Myocyte (in vitro differentiated cells): ENCODE results near the gene IDI2. TPM values are rescaled to one million over a fixed set of nuclear protein-coding genes. Genes with fewer than 3 reads are reported as not detected.
A peak's percentile ranks its signal among the peaks of the same experiment; 100 is the strongest.

Source experiments
- DNase-seq: peaks from one replicate; pipeline ENCODE4 v3.0.0-alpha.2; 2012; ENCODE audit warnings: low read depth
- total RNA-seq: library from RNA; depleted of rRNA; stranded (reverse); fragments of >200 nt; gene quantifications from 2 replicates; pipeline ENCODE4 v1.2.3, GENCODE V29; 2014

The IDI2 gene
- total RNA-seq, 1 donor from 2014 or later, result not detected

GRCh38 chr10:983971-984655 lies 41.5 kb downstream of the IDI2 start:
- no peak for DNase-seq

GRCh38 chr10:983401-983800 lies 42.3 kb downstream of the IDI2 start:
- DNase-seq, result no peak

- no peak for DNase-seq
Observed at GRCh38 chr10:980468-981093, 45.1 kb downstream of the IDI2 start.

GRCh38 chr10:978826-979421 lies 46.7 kb downstream of the IDI2 start:
- peak; percentile 13 for DNase-seq

GRCh38 chr10:976316-976715 lies 49.3 kb downstream of the IDI2 start:
- no peak for DNase-seq

- DNase-seq, result no peak
Observed at GRCh38 chr10:974785-975074, 50.9 kb downstream of the IDI2 start.

- DNase-seq, result peak; percentile 7
Observed at GRCh38 chr10:974038-974784, 51.4 kb downstream of the IDI2 start.

- DNase-seq, result no peak
Observed at GRCh38 chr10:972763-973162, 52.9 kb downstream of the IDI2 start.

GRCh38 chr10:971613-972012 lies 54.0 kb downstream of the IDI2 start:
- DNase-seq, result no peak

- DNase-seq, result peak; percentile 58
Observed at GRCh38 chr10:971150-971542, 54.5 kb downstream of the IDI2 start.

GRCh38 chr10:970311-971149 lies 55.1 kb downstream of the IDI2 start:
- DNase-seq, result peak; percentile 42

GRCh38 chr10:969473-970150 lies 56.0 kb downstream of the IDI2 start:
- no peak for DNase-seq

Other genes with a start within 250 kb of the IDI2 start
- gene LARP4B, start 94.2 kb downstream of the IDI2 start, total RNA-seq, result 28.0 and 33.2 TPM in 2 replicates
- 55.8 and 57.4 TPM in 2 replicates for gene GTPBP4, start 37.4 kb downstream of the IDI2 start, total RNA-seq
- 181 and 383 TPM in 2 replicates for gene IDI1, start 23.3 kb upstream of the IDI2 start, total RNA-seq
- 13.6 and 17.0 TPM in 2 replicates for gene WDR37, start 30.5 kb upstream of the IDI2 start, total RNA-seq